HepG2 (cell line): ENCODE data around the gene DSCAML1. TPM values are rescaled to one million over a fixed set of nuclear protein-coding genes. Genes with fewer than 3 reads are reported as not detected.

ENCODE experiments used
- ATAC-seq: fragments of 200-7000 bp; cut with Tn5 transposase; 3 replicates; pipeline ENCODE4 v1.9.1; 2020; ENCODE audit warnings: mild to moderate bottlenecking, moderate library complexity
- BruUV-seq: library from RNA; stranded (reverse); fragments of 400-500 nt; replicated peaks from 2 replicates; lab custom pipeline; 2021; lab: Mats Ljungman, UMichigan
- CTCF ChIA-PET: fragments of 300-600 bp; formaldehyde crosslinking; extraction: SDS; loops from one replicate; lab custom pipeline; 2021; ENCODE audit warnings: low total read pairs, inconsistent platforms, low intra/inter-chr PET ratio; lab: Yijun Ruan, JAX
- POLR2A ChIA-PET: fragments of 350-600 bp; sonication (Branson Sonifier 250); formaldehyde crosslinking; loops from one replicate; lab custom pipeline; 2020; ENCODE audit warnings: antibody characterized with exemption, inconsistent platforms; lab: Yijun Ruan, JAX
- DNase-seq: peaks from one replicate; pipeline ENCODE4 v3.0.0-alpha.2; 2015; ENCODE audit warnings: low spot score
- FAIRE-seq: peaks from 3 replicates; lab custom pipeline; 2011; peaks lifted over from hg19 to GRCh38; lab: Jason Lieb, UNC
- H2AFZ ChIP-seq: one replicate; pipeline ENCODE4 v1.6.1; 2011; ENCODE audit warnings: low read length, inconsistent platforms
- H3K27ac ChIP-seq: fragments of 300-600 bp; 3 replicates; pipeline ENCODE4 v1.8.0; 2011; ENCODE audit warnings: mixed run types, mild to moderate bottlenecking, mixed read lengths, low read length, inconsistent platforms; ENCODE audit not compliant: insufficient read depth; ENCODE audit errors: extremely low read length
- H3K27me3 ChIP-seq, 2 experiments: fragments of 200-600 bp in 1 of 2; 2 replicates in 1 of 2; 3 replicates in 1 of 2; pipeline versions ENCODE4 v1.6.0 to v1.8.0; 2011; ENCODE audit warnings: low read length in 2 of 2, mild to moderate bottlenecking in 2 of 2, moderate library complexity in 2 of 2, inconsistent platforms in 1 of 2; ENCODE audit not compliant: insufficient read depth in 2 of 2, control insufficient read depth in 1 of 2
- H3K36me3 ChIP-seq, 2 experiments: fragments of 200-600 bp in 1 of 2; replicated peaks in 1 of 2; 2 replicates in 1 of 2; 3 replicates in 1 of 2; pipeline versions ENCODE4 v1.5.1 to v1.8.0; 2011; ENCODE audit warnings: low read length in 2 of 2, inconsistent platforms in 1 of 2; ENCODE audit not compliant: insufficient read depth in 2 of 2, control insufficient read depth in 1 of 2
- H3K4me1 ChIP-seq: 2 replicates; pipeline ENCODE4 v1.5.1; 2012; ENCODE audit warnings: low read length, inconsistent platforms; ENCODE audit not compliant: insufficient read depth
- H3K4me2 ChIP-seq: 2 replicates; pipeline ENCODE4 v1.6.0; 2011; ENCODE audit warnings: low read depth, low read length, inconsistent platforms
- H3K4me3 ChIP-seq, 3 experiments: fragments of 200-600 bp in 1 of 3; sonication (generic), shearing (Covaris generic) in 1 of 3; replicated peaks in 1 of 3; 2 replicates each; pipeline ENCODE4 v1.5.1; 2011 to 2016; ENCODE audit warnings: low read length in 3 of 3, inconsistent platforms in 2 of 3, low read depth in 2 of 3, mild to moderate bottlenecking in 2 of 3, control low read depth in 1 of 3, mixed read lengths in 1 of 3; ENCODE audit not compliant: insufficient read depth in 1 of 3
- H3K79me2 ChIP-seq: one replicate; pipeline ENCODE4 v1.6.1; 2011; ENCODE audit warnings: low read length, inconsistent platforms; ENCODE audit not compliant: insufficient read depth
- H3K9ac ChIP-seq: 2 replicates; pipeline ENCODE4 v1.6.0; 2011; ENCODE audit warnings: mild to moderate bottlenecking, low read depth, low read length, inconsistent platforms; ENCODE audit not compliant: insufficient read depth
- H3K9me3 ChIP-seq: 2 replicates; pipeline ENCODE4 v1.5.1; 2012; ENCODE audit warnings: mild to moderate bottlenecking, low read length
- H4K20me1 ChIP-seq: 2 replicates; pipeline ENCODE4 v1.6.0; 2011; ENCODE audit warnings: inconsistent platforms, mild to moderate bottlenecking, low read length, moderate library complexity; ENCODE audit not compliant: insufficient read depth
- KMT2B ChIP-seq: IDR thresholded peaks from 2 replicates; pipeline ENCODE4 v1.6.1; 2016; ENCODE audit warnings: missing genetic modification reagents, missing compliant biosample characterization
- WGBS: methylation state at CpG from one replicate; pipeline ENCODE4 v1.1.6; 2017; ENCODE audit warnings: low lambda C conversion rate; 5-methylcytosine and 5-hydroxymethylcytosine counted together
- in situ Hi-C: cut with HindIII; loops from 2 replicates; pipeline ENCODE4 v1.10.0; 2017; ENCODE audit warnings: low pct_unique_long_range_greater_than_20kb; ENCODE audit not compliant: extremely low pct_ligation_motif_present
- intact Hi-C: fragments of 100-400 bp; cut with micrococcal nuclease; formaldehyde crosslinking; loops from one replicate; pipeline ENCODE4 v1.10.0; 2022; ENCODE audit not compliant: unreplicated experiment
- polyA plus RNA-seq, 8 experiments: library from polyadenylated mRNA; depleted of rRNA in 3 of 8; stranded (reverse) in 7 of 8; unstranded in 1 of 8; fragments of >200 nt; fragmentation: Illumina TruSeq in 4 of 8; extraction: Trizol in 4 of 8; gene quantifications; 2 replicates each; pipeline versions ENCODE4 v1.2.1 to v1.2.3, GENCODE V29; 2011 to 2016; ENCODE audit warnings: low read depth in 4 of 8, missing spikeins in 1 of 8, mixed read lengths in 1 of 8; ENCODE audit not compliant: insufficient read depth in 1 of 8
- total RNA-seq, 5 experiments: library from RNA; depleted of rRNA; stranded (reverse); fragments of >200 nt; fragmentation: Illumina TruSeq; extraction: Trizol; gene quantifications; 2 replicates each; pipeline ENCODE4 v1.2.3, GENCODE V29; 2016; ENCODE audit warnings: low read depth in 1 of 5
- TF ChIP-seq, protein P1 (sequence below): IDR thresholded peaks from 2 replicates; pipeline ENCODE4 v1.4.0; 2020; ENCODE audit warnings: mild to moderate bottlenecking, missing genetic modification reagents

The DSCAML1 gene
- total and polyA plus RNA-seq, 2 of the 13 experiments (the other 11 are each of a cell fraction or from before 2014, with no cell fraction given), result 0.29 to 0.40 TPM

DNA sequence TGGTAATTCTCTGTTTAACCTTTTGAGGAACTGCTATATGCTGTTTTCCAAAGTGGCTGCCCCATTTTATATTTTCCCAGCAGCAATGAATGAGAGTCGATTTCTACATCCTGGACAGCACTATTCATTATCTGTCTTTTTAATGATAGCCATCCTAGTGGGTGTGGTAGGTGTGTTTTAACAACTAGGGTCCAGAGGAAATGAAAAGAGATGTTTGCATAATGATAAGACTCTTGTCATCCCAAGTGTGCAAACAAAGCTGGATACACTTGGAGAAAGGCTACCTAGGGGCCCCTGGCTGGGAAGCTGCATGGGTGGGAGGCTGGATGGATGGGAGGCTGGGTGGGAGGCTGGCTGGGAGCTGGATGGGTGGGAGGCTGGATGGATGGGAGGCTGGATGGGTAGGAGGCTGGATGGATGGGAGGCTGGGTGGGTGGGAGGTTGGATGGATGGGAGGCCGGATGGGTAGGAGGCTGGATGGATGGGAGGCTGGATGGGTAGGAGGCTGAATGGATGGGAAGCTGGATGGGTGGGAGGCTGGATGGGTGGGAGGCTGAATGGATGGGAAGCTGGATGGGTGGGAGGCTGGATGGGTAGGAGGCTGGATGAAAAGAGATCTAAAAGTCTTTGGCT lies 158.0 kb downstream of the DSCAML1 start:
- intact Hi-C loops (no loop called here), in situ Hi-C loops (no loop called here)
- Histone ChIP-seq H4K20me1 (no peaks in the 10 kb centered on the region), H3K9ac (no peak overlapping the region), H3K27ac (no peak overlapping the region), H3K9me3 (no peaks in the 10 kb centered on the region), H2AFZ (no peak overlapping the region), H3K27me3 (peaks cover 3 to 7% of the 10 kb centered on the region in 2 experiments; a peak in 2 of 5 replicates), H3K79me2 (no peaks in the 10 kb centered on the region), H3K4me2 (no peak overlapping the region), H3K4me3 (no peak overlapping the region), H3K36me3 (no peaks in the 10 kb centered on the region), H3K4me1 (no peaks in the 10 kb centered on the region)
- DNase-seq, result no peak
- FAIRE-seq, result no peak
- 20% methylated on average over 2 of the region's 2 CpGs for WGBS
- TF ChIP-seq, protein P1, sequence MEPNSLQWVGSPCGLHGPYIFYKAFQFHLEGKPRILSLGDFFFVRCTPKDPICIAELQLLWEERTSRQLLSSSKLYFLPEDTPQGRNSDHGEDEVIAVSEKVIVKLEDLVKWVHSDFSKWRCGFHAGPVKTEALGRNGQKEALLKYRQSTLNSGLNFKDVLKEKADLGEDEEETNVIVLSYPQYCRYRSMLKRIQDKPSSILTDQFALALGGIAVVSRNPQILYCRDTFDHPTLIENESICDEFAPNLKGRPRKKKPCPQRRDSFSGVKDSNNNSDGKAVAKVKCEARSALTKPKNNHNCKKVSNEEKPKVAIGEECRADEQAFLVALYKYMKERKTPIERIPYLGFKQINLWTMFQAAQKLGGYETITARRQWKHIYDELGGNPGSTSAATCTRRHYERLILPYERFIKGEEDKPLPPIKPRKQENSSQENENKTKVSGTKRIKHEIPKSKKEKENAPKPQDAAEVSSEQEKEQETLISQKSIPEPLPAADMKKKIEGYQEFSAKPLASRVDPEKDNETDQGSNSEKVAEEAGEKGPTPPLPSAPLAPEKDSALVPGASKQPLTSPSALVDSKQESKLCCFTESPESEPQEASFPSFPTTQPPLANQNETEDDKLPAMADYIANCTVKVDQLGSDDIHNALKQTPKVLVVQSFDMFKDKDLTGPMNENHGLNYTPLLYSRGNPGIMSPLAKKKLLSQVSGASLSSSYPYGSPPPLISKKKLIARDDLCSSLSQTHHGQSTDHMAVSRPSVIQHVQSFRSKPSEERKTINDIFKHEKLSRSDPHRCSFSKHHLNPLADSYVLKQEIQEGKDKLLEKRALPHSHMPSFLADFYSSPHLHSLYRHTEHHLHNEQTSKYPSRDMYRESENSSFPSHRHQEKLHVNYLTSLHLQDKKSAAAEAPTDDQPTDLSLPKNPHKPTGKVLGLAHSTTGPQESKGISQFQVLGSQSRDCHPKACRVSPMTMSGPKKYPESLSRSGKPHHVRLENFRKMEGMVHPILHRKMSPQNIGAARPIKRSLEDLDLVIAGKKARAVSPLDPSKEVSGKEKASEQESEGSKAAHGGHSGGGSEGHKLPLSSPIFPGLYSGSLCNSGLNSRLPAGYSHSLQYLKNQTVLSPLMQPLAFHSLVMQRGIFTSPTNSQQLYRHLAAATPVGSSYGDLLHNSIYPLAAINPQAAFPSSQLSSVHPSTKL (CRISPR knock-in tag), result no peak
- TF ChIP-seq KMT2B, result no peak
- ChIA-PET POLR2A (no interaction called here), CTCF (no interaction called here)
- no TSS peak for BruUV-seq
- ATAC-seq, result no peak
